Osteoblast (primary cell): Measurements from ENCODE around the gene EZH2. TPM values are rescaled to one million over a fixed set of nuclear protein-coding genes. Genes with fewer than 3 reads are reported as not detected.

Experiments
- DNase-seq: peaks from one replicate; pipeline ENCODE4 v3.0.0; 2011; ENCODE audit warnings: low spot score, mixed read lengths; ENCODE audit not compliant: insufficient read length; ENCODE audit errors: missing footprints
- H2AFZ ChIP-seq: 2 replicates; pipeline ENCODE4 v1.6.0; 2011; ENCODE audit warnings: mild to moderate bottlenecking, low read length
- H3K27ac ChIP-seq: 2 replicates; pipeline ENCODE4 v1.5.1; 2011; ENCODE audit warnings: mild to moderate bottlenecking, low read depth, low read length, moderate library complexity
- H3K27me3 ChIP-seq: 2 replicates; pipeline ENCODE4 v1.6.0; 2012; ENCODE audit warnings: mild to moderate bottlenecking, control low read depth, inconsistent platforms, low read length, moderate library complexity; ENCODE audit not compliant: insufficient read depth
- H3K36me3 ChIP-seq: 2 replicates; pipeline ENCODE4 v1.5.1; 2011; ENCODE audit warnings: mild to moderate bottlenecking, low read length, control low read depth, moderate library complexity; ENCODE audit not compliant: insufficient read depth
- H3K4me1 ChIP-seq: 2 replicates; pipeline ENCODE4 v1.5.1; 2011; ENCODE audit warnings: mild to moderate bottlenecking, low read length, control low read depth, moderate library complexity; ENCODE audit not compliant: insufficient read depth
- H3K4me2 ChIP-seq: 2 replicates; pipeline ENCODE4 v1.6.0; 2011; ENCODE audit warnings: mild to moderate bottlenecking, low read length; ENCODE audit not compliant: insufficient read depth
- H3K4me3 ChIP-seq: fragments of 200-600 bp; sonication (generic); 3 replicates; pipeline ENCODE4 v1.5.1; 2012; ENCODE audit warnings: mild to moderate bottlenecking, low read length, inconsistent platforms; ENCODE audit not compliant: insufficient read depth
- H3K79me2 ChIP-seq: 2 replicates; pipeline ENCODE4 v1.6.0; 2012; ENCODE audit warnings: mild to moderate bottlenecking, low read length, control low read depth, inconsistent platforms; ENCODE audit not compliant: insufficient read depth
- H3K9me3 ChIP-seq: 2 replicates; pipeline ENCODE4 v1.5.1; 2011; ENCODE audit warnings: low read depth, low read length, control low read depth
- H4K20me1 ChIP-seq: 2 replicates; pipeline ENCODE4 v1.6.0; 2012; ENCODE audit warnings: mild to moderate bottlenecking, low read length, control low read depth; ENCODE audit not compliant: insufficient read depth
- total RNA-seq: library from RNA; depleted of rRNA; stranded (reverse); fragments of >200 nt; gene quantifications from 2 replicates; pipeline ENCODE4 v1.2.3, GENCODE V29; 2012
- TF ChIP-seq, protein P1 (sequence below): IDR thresholded peaks from 2 replicates; pipeline ENCODE4 v1.5.1; 2011; ENCODE audit warnings: mild to moderate bottlenecking, low read depth, low read length, moderate library complexity; ENCODE audit errors: extremely low read depth

EZH2 gene
- total RNA-seq, 1 donor = 7.6 TPM

DNA sequence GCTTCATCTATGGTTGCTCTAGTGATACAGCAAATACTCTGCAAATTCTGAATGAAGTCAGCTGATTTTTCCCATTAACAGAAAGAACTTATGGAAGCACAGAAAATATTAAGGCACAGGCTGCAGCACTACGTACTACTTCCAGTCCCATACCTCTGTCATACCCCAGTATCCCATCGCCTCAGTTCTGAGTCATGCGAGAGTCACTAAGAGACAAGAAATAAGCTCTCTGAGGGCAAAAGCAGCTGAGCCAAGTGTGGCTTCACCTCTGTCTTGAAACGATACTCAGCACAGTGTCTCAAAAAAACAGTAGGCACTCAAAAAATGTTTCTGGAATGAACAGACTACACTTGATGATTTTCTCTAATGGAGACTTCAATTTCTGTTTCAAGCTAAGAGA, 48.2 kb downstream of the EZH2 start:
- Histone ChIP-seq H3K36me3 (no peaks in the 10 kb centered on the region), H4K20me1 (no peaks in the 10 kb centered on the region), H3K9me3 (no peaks in the 10 kb centered on the region), H3K4me1 (peaks cover 6% of the 10 kb centered on the region), H3K79me2 (peaks cover 30% of the 10 kb centered on the region), H3K4me3 (no peak overlapping the region), H3K27ac (no peak overlapping the region), H3K27me3 (no peaks in the 10 kb centered on the region), H3K4me2 (no peak overlapping the region), H2AFZ (no peak overlapping the region)
- no peak for DNase-seq
- TF ChIP-seq, protein P1, sequence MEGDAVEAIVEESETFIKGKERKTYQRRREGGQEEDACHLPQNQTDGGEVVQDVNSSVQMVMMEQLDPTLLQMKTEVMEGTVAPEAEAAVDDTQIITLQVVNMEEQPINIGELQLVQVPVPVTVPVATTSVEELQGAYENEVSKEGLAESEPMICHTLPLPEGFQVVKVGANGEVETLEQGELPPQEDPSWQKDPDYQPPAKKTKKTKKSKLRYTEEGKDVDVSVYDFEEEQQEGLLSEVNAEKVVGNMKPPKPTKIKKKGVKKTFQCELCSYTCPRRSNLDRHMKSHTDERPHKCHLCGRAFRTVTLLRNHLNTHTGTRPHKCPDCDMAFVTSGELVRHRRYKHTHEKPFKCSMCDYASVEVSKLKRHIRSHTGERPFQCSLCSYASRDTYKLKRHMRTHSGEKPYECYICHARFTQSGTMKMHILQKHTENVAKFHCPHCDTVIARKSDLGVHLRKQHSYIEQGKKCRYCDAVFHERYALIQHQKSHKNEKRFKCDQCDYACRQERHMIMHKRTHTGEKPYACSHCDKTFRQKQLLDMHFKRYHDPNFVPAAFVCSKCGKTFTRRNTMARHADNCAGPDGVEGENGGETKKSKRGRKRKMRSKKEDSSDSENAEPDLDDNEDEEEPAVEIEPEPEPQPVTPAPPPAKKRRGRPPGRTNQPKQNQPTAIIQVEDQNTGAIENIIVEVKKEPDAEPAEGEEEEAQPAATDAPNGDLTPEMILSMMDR = no peak

DNA sequence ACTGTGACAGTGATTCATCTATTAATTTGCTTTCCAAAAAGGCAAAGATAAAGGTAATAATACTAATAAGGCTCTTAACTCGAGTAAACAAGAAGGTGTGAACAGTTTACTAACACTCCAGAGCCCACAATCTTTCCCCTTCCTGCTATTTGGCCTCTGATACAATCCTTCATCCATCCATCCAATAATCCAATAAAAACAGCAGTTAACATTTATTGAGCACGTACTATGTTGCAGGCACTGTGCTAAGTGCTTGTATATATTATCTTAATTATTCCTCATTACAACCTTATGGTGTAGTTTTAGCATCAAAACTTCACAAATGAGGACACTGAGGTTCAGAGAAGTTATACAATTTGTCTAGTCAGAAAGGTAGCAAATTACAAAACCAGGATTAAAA, 49.5 kb downstream of the EZH2 start:
- H4K20me1 ChIP-seq = no peaks in the 10 kb centered on the region
- no peak overlapping the region for H2AFZ ChIP-seq
- TF ChIP-seq, protein P1 = no peak
- H3K4me3 ChIP-seq = no peak overlapping the region
- H3K9me3 ChIP-seq = no peaks in the 10 kb centered on the region
- peaks cover under 1% of the 10 kb centered on the region for H3K4me1 ChIP-seq
- no peaks in the 10 kb centered on the region for H3K27me3 ChIP-seq
- DNase-seq = no peak
- no peak overlapping the region for H3K4me2 ChIP-seq
- H3K79me2 ChIP-seq = peaks cover 27% of the 10 kb centered on the region
- no peaks in the 10 kb centered on the region for H3K36me3 ChIP-seq
- no peak overlapping the region for H3K27ac ChIP-seq

DNA sequence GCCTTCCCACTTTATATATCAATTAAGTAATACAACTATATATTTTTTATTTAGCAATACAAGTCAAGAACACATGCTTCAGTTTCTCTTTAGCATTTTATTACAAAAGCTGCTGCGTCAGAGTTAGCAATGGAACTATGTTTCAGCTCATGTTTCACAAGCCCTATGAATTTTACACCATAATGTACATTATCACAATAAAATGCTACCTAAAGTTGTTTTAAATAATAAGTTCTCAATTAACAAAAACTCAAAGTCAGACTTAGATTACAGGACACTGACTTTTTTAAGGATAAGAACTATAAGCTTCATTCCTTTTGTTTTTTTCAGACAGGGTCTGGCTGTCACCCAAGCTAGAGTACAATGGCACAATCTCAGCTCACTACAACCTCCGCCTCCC, 52.3 kb downstream of the EZH2 start:
- no peaks in the 10 kb centered on the region for H3K27me3 ChIP-seq
- no peak overlapping the region for H3K4me2 ChIP-seq
- peaks cover 19% of the 10 kb centered on the region for H3K79me2 ChIP-seq
- no peak overlapping the region for H3K27ac ChIP-seq
- H4K20me1 ChIP-seq = no peaks in the 10 kb centered on the region
- H3K36me3 ChIP-seq = no peaks in the 10 kb centered on the region
- TF ChIP-seq, protein P1 = no peak
- H2AFZ ChIP-seq = no peak overlapping the region
- no peak for DNase-seq
- H3K9me3 ChIP-seq = no peaks in the 10 kb centered on the region
- H3K4me3 ChIP-seq = no peak overlapping the region
- no peaks in the 10 kb centered on the region for H3K4me1 ChIP-seq

DNA sequence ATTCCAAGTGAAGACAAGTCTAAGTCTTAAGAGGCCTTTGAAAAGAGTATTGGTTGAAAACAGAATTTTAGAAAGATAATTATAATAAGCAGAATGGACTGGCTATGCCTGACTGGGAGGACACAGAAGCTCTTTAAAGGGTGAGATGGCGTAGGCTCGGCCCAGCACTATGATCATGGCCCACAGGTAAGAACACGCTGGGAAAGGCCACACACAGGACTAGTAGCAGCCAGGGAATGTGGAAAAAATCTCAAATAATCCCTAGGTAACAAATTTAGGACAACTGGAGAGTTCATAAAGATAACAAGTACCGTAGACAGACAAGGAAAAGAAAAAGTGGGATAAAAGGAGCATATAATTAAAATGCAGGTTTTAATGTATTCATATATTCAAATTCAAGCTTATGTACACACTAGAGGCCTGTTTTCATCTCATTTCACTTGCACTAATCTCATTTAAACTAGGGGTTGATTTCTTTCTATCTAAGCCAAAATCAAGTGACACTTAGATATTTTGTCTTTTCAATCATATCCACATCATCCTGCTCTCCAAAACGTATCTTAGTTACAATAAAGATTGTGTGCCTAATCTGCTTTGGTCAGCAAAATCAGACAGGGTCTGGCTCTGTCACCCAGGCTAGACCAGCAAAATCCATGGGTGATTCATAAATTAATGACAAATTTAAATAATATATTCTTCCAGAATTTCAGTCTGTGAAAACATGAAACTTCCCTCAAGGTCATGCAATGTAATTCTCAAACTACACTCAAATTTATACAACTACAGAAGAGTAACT, 53.0 kb downstream of the EZH2 start:
- H3K27me3 ChIP-seq = no peaks in the 10 kb centered on the region
- H3K27ac ChIP-seq = no peak overlapping the region
- peaks cover 16% of the 10 kb centered on the region for H3K79me2 ChIP-seq
- no peak overlapping the region for H2AFZ ChIP-seq
- H3K9me3 ChIP-seq = no peaks in the 10 kb centered on the region
- H3K4me1 ChIP-seq = no peaks in the 10 kb centered on the region
- TF ChIP-seq, protein P1 = no peak
- H4K20me1 ChIP-seq = no peaks in the 10 kb centered on the region
- no peak for DNase-seq
- H3K4me2 ChIP-seq = no peak overlapping the region
- no peaks in the 10 kb centered on the region for H3K36me3 ChIP-seq
- H3K4me3 ChIP-seq = no peak overlapping the region
